HepG2 (cell line): ENCODE data around the gene LEUTX. TPM values are rescaled to one million over a fixed set of nuclear protein-coding genes. Genes with fewer than 3 reads are reported as not detected.

ENCODE experiments used
- AGO2 ChIP-seq: fragments of 200-400 bp; formaldehyde crosslinking; optimal IDR thresholded peaks from 2 replicates; pipeline ENCODE3; 2017; ENCODE audit warnings: mild to moderate bottlenecking, low read depth, low read length, moderate library complexity
- BCL6 ChIP-seq: IDR thresholded peaks from 2 replicates; pipeline ENCODE4 v1.6.1; 2016; ENCODE audit warnings: missing genetic modification reagents, missing compliant biosample characterization
- MYNN ChIP-seq: sonication (generic); formaldehyde crosslinking; IDR thresholded peaks from 2 replicates; pipeline ENCODE4 v1.4.0; 2020; ENCODE audit warnings: mild to moderate bottlenecking, low read depth, missing genetic modification reagents
- NFRKB ChIP-seq: fragments of 450-650 bp; IDR thresholded peaks from 2 replicates; pipeline ENCODE4 v1.6.1; 2017
- SAP130 ChIP-seq: IDR thresholded peaks from 2 replicates; pipeline ENCODE4 v1.6.1; 2016; ENCODE audit warnings: low read depth
- ZFP1 ChIP-seq: IDR thresholded peaks from 2 replicates; pipeline ENCODE4 v1.6.1; 2016
- ZNF317 ChIP-seq: sonication (generic); formaldehyde crosslinking; IDR thresholded peaks from 2 replicates; pipeline ENCODE4 v1.5.0; 2020; ENCODE audit warnings: mild to moderate bottlenecking, missing genetic modification reagents
- polyA plus RNA-seq, 8 experiments: library from polyadenylated mRNA; depleted of rRNA in 3 of 8; stranded (reverse) in 7 of 8; unstranded in 1 of 8; fragments of >200 nt; fragmentation: Illumina TruSeq in 4 of 8; extraction: Trizol in 4 of 8; gene quantifications; 2 replicates each; pipeline versions ENCODE4 v1.2.1 to v1.2.3, GENCODE V29; 2011 to 2016; ENCODE audit warnings: low read depth in 4 of 8, missing spikeins in 1 of 8, mixed read lengths in 1 of 8; ENCODE audit not compliant: insufficient read depth in 1 of 8
- total RNA-seq, 5 experiments: library from RNA; depleted of rRNA; stranded (reverse); fragments of >200 nt; fragmentation: Illumina TruSeq; extraction: Trizol; gene quantifications; 2 replicates each; pipeline ENCODE4 v1.2.3, GENCODE V29; 2016; ENCODE audit warnings: low read depth in 1 of 5
- TF ChIP-seq, protein P1 (sequence below): sonication (generic); formaldehyde crosslinking; IDR thresholded peaks from 2 replicates; pipeline ENCODE4 v1.8.1; 2022; ENCODE audit warnings: low read depth, mild to moderate bottlenecking, missing genetic modification reagents
- TF ChIP-seq, protein P2 (sequence below): IDR thresholded peaks from 2 replicates; pipeline ENCODE4 v1.6.1; 2012; ENCODE audit warnings: inconsistent platforms
- TF ChIP-seq, protein P3 (sequence below): IDR thresholded peaks from 2 replicates; pipeline ENCODE4 v1.6.1; 2018; ENCODE audit warnings: missing genetic modification reagents, mild to moderate bottlenecking, missing compliant biosample characterization
- TF ChIP-seq, protein P4 (sequence below): sonication (generic); formaldehyde crosslinking; IDR thresholded peaks from 2 replicates; pipeline ENCODE4 v1.8.0; 2022; ENCODE audit warnings: mild to moderate bottlenecking, missing genetic modification reagents, moderate library complexity
- TF ChIP-seq, protein P5 (sequence below): sonication (generic); formaldehyde crosslinking; IDR thresholded peaks from 2 replicates; pipeline ENCODE4 v1.4.0; 2020; ENCODE audit warnings: mild to moderate bottlenecking, missing genetic modification reagents
- TF ChIP-seq, protein P6 (sequence below): sonication (generic); formaldehyde crosslinking; IDR thresholded peaks from 2 replicates; pipeline ENCODE4 v1.8.0; 2023; ENCODE audit warnings: mild to moderate bottlenecking, missing genetic modification reagents

The LEUTX gene
- total and polyA plus RNA-seq, 2 of the 13 experiments (the other 11 are each of a cell fraction or from before 2014, with no cell fraction given), result not detected

DNA sequence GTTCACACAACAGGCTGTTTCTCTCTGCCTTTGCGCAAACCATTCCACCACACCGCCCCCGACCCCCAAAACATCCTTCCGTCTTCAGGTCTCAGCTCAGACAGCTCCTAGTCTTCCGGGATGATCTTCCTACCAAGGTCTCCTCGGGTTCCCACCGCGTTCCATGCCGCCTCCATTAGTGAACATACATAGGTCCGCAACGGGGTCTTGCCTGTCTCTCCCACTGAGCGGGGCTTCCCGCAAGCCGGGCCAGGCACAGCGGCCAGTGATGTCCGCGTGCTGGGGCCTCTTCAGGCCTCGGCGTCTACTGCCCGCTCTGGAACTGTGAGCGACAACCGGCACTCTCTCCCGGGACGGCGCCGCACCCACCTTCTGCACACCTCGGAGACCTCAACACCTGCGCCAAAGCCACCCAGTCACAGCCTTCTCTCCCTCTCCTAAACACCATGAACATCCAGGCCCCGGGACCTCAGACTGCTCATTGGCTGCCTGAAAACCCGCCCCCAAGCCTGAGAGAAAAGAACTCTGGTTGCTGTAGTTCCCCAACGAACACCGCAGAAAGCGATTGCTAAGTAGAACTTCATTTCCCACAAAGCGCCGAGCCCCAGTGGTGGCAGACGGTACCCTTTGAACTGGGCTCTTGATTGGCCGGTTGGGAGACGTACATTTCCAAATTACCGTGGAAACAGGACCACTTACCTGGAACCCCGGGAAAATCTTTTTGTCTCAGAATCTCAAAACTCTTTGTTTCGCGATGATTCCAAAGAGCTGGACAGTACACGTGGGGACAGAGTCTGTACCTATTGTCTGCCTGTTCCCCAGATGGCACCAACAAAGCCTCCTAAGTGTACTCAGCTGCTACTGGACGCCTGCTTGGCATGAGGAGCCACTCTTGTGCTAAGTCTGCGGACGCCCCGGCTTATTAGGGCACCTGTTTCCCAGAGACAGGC, 45.8 kb downstream of the LEUTX start (continued):
- TF ChIP-seq, protein P1, sequence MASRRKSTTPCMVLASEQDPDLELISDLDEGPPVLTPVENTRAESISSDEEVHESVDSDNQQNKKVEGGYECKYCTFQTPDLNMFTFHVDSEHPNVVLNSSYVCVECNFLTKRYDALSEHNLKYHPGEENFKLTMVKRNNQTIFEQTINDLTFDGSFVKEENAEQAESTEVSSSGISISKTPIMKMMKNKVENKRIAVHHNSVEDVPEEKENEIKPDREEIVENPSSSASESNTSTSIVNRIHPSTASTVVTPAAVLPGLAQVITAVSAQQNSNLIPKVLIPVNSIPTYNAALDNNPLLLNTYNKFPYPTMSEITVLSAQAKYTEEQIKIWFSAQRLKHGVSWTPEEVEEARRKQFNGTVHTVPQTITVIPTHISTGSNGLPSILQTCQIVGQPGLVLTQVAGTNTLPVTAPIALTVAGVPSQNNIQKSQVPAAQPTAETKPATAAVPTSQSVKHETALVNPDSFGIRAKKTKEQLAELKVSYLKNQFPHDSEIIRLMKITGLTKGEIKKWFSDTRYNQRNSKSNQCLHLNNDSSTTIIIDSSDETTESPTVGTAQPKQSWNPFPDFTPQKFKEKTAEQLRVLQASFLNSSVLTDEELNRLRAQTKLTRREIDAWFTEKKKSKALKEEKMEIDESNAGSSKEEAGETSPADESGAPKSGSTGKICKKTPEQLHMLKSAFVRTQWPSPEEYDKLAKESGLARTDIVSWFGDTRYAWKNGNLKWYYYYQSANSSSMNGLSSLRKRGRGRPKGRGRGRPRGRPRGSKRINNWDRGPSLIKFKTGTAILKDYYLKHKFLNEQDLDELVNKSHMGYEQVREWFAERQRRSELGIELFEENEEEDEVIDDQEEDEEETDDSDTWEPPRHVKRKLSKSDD (CRISPR knock-in tag), result no peak
- TF ChIP-seq, protein P2, sequence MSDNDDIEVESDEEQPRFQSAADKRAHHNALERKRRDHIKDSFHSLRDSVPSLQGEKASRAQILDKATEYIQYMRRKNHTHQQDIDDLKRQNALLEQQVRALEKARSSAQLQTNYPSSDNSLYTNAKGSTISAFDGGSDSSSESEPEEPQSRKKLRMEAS, result peak; percentile 18; the same call in 1 of the 2 replicates
- TF ChIP-seq, protein P3, sequence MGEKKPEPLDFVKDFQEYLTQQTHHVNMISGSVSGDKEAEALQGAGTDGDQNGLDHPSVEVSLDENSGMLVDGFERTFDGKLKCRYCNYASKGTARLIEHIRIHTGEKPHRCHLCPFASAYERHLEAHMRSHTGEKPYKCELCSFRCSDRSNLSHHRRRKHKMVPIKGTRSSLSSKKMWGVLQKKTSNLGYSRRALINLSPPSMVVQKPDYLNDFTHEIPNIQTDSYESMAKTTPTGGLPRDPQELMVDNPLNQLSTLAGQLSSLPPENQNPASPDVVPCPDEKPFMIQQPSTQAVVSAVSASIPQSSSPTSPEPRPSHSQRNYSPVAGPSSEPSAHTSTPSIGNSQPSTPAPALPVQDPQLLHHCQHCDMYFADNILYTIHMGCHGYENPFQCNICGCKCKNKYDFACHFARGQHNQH (CRISPR knock-in tag), result no peak
- no peak for TF ChIP-seq NFRKB
- no peak for TF ChIP-seq MYNN (CRISPR knock-in tag)
- TF ChIP-seq ZNF317 (CRISPR knock-in tag), result no peak
- peak; percentile 94 for TF ChIP-seq AGO2
- TF ChIP-seq, protein P4, sequence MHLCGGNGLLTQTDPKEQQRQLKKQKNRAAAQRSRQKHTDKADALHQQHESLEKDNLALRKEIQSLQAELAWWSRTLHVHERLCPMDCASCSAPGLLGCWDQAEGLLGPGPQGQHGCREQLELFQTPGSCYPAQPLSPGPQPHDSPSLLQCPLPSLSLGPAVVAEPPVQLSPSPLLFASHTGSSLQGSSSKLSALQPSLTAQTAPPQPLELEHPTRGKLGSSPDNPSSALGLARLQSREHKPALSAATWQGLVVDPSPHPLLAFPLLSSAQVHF, result no peak
- TF ChIP-seq BCL6, result no peak
- TF ChIP-seq SAP130 (CRISPR knock-in tag), result no peak
- TF ChIP-seq, protein P5, sequence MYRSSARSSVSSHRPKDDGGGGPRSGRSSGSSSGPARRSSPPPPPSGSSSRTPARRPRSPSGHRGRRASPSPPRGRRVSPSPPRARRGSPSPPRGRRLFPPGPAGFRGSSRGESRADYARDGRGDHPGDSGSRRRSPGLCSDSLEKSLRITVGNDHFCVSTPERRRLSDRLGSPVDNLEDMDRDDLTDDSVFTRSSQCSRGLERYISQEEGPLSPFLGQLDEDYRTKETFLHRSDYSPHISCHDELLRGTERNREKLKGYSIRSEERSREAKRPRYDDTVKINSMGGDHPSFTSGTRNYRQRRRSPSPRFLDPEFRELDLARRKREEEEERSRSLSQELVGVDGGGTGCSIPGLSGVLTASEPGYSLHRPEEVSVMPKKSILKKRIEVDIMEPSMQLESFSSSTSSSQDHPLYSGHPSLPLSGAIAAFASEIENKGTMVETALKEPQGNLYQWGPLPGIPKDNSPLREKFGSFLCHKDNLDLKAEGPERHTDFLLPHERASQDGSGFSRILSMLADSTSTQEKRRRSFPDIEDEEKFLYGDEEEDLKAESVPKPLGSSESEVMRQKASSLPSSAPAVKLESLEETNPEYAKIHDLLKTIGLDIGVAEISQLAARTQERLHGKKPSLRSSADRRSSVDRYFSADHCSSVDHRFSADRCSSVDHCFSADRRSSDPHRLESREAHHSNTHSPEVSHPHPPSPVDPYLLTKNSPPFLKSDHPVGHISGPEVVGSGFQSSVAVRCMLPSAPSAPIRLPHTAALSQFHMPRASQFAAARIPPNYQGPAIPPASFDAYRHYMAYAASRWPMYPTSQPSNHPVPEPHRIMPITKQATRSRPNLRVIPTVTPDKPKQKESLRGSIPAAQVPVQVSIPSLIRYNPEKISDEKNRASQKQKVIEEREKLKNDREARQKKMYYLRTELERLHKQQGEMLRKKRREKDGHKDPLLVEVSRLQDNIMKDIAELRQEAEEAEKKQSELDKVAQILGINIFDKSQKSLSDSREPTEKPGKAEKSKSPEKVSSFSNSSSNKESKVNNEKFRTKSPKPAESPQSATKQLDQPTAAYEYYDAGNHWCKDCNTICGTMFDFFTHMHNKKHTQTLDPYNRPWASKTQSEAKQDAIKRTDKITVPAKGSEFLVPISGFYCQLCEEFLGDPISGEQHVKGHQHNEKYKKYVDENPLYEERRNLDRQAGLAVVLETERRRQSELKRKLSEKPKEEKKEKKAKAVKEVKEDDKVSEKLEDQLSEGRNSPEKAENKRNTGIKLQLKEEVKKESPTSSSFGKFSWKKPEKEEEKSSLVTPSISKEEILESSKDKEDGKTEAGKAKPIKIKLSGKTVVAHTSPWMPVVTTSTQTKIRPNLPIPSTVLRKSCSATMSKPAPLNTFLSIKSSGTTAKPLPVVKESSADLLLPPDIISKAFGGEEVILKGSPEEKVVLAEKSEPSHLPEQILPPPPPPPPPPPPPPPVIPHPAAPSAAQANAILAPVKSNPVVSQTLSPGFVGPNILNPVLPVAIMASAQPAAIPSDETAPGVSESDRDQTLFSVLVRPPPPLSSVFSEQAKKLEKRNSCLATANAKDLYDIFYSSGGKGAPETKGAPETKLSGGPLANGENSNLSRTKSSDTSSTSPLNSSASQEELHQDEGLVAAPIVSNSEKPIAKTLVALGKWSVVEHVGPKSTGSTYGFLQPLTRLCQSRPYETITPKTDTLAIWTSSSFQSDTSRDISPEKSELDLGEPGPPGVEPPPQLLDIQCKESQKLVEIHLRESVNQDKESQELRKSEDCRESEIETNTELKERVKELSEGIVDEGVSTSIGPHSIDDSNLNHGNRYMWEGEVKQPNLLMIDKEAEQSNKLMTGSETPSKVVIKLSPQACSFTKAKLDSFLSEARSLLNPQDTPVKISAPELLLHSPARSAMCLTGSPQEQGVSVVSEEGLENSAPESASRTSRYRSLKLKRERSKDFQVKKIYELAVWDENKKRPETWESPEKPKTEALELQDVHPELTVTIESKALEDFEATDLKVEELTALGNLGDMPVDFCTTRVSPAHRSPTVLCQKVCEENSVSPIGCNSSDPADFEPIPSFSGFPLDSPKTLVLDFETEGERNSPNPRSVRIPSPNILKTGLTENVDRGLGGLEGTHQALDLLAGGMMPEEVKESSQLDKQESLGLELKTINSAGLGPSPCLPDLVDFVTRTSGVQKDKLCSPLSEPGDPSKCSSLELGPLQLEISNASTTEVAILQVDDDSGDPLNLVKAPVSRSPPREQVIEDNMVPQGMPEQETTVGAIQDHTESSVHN (CRISPR knock-in tag), result 0 out of 2 replicates have a peak, but pooled peaks have one; percentile 28
- TF ChIP-seq, protein P6, sequence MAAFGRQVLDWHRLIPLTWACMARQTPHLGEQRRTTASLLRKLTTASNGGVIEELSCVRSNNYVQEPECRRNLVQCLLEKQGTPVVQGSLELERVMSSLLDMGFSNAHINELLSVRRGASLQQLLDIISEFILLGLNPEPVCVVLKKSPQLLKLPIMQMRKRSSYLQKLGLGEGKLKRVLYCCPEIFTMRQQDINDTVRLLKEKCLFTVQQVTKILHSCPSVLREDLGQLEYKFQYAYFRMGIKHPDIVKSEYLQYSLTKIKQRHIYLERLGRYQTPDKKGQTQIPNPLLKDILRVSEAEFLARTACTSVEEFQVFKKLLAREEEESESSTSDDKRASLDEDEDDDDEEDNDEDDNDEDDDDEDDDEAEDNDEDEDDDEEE (CRISPR knock-in tag), result no peak
- TF ChIP-seq ZFP1, result no peak
